Breast epithelium (tissue), 3 donors: ENCODE results near the gene PCMTD2.

Source experiments
- CTCF ChIP-seq, 3 donors: fragments of 450-650 bp; IDR thresholded peaks; one replicate each; pipeline ENCODE4 v1.5.1; 2016 to 2017; ENCODE audit warnings: antibody characterized with exemption in 3 of 3, mild to moderate bottlenecking in 3 of 3, moderate library complexity in 3 of 3
- POLR2A ChIP-seq: fragments of 450-650 bp; IDR thresholded peaks from one replicate; pipeline ENCODE4 v1.6.1; 2016; ENCODE audit warnings: antibody characterized with exemption, mild to moderate bottlenecking, moderate library complexity
- POLR2AphosphoS5 ChIP-seq, 3 donors: sonication (generic); formaldehyde crosslinking; IDR thresholded peaks; one replicate each; pipeline ENCODE4 v1.6.1; 2017; ENCODE audit warnings: antibody characterized with exemption in 3 of 3

DNA sequence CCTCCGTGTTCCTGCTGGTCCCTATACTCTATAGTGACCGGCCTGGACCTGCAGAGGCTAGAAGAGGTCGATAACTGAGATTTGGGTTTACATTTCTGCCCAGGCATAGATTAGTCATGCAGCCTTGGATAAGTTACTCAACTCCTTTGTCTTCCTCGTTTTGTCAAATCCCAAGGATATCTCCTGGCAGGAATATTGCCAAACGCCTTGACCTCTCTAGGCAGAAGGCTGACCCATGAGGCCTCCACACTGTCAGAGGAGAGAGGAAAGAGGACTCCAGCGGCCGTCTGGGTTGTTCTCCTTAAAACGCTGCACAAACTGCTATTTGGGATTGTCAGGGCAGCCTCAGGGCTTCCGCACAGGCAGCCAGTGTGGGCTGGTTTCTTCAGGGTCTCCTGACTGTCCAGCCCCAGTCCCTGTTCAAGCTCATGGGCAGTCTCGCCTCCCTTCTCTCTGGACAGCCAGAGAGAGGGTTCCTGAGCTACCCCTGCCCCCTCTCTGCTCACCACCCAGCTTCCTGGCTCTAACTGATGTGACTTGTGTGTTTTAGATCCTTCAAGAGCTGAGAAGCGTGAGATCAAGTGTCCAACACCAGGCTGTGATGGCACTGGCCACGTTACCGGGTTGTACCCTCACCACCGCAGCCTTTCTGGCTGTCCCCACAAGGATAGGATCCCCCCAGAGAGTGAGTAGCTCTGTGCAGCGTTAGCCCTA lies 44.7 kb upstream of the PCMTD2 start:
- no peak for TF ChIP-seq CTCF (IDR thresholded peaks at IDR 0.05)
- TF ChIP-seq POLR2A, result no peak
- TF ChIP-seq POLR2AphosphoS5 (IDR thresholded peaks at IDR 0.05), result no peak
